Measurements from ENCODE around the gene GPR39.

The GPR39 gene

DNA sequence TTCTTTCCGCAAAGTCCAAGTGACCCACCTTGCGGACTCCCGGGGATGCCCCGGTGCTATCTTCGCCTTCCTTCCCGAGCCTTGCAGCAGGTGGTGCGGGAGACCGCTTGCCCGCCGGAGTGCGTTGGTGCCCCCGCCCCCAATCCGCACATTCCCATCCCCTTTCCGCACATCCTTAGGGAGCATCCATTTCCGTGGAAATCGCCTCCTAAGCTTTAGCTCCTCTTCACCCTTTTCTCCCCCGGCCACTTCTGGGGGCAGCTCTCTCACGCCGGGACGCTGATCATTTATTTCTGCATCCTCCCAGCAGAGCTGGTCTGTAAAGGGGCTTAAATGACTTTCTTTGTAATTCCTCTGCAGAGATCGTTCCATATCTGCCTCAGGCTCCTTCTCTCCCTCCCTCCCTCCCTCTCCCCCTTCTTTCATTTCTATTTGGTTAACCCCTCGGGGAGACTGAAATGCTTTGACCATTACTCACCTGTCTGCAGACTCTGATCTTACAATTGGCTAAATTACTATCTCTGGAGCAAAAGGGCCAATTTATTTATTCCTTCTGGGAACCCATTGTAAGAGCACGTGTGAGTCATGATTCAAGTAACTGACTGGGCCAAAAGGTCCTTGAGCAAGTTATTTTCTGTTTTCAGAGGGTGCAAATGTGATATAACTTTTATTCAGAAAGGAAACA, 254.7 kb downstream of the GPR39 start:
- DNase-seq (ENCODE audit: low spot score) = peak; percentile 47

DNA sequence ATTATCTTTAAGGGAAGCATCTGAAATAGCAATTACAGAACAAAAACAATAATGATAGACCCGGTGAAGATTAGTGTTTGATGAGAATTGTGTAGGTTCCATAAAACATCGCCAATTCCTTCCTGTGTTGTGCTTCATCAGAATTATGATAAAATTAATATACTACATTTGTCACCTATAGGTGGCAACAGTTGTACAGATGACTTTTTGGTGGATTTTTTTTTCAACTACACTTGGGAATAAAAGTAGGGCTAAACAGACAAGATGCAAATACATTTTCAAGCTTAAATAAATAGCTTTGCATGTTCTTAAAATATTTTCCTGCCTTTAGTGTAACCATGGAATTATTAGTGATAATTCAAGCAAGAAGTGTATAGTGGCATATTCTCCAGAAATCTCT, 260.4 kb downstream of the GPR39 start:
- DNase-seq (ENCODE audit: low spot score) = no peak

DNA sequence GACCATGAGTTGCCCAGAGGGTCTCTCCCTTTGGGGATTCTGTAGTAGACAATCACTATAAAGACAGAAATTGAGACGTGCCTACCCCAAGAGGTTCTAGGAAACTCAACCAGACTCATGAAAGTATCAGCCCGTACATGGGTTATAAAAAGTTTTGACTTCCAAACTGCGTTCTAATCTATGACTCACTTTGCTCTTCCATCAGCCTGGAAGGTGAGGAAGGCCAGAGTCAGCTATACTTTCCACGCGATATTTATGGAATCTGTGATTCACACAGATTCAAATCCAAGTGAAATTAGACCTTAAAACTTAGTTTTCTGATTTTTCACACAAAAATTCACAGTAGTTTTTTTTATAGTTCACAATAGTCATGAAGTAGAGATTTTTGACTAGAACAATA, 261.1 kb downstream of the GPR39 start:
- DNase-seq (ENCODE audit: low spot score) = no peak

DNA sequence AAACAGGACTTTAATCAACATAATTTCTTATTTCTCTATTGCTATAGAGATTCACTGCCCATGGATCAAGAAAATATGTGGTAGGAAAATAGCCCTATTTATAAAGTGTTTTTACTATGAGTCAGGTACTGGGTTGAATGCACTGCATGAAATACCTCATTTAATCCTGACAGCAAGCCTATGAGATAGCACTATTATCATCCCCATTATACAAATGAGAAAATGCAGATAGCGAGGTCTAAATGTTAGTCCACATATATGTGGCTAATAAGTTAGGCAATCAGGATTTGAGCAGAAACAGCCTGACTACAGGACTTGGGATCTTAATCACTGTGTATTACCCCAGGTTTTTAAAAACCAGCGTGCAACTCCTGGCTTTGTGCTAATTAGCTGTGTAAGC, 261.9 kb downstream of the GPR39 start:
- DNase-seq (ENCODE audit: low spot score) = no peak

DNA sequence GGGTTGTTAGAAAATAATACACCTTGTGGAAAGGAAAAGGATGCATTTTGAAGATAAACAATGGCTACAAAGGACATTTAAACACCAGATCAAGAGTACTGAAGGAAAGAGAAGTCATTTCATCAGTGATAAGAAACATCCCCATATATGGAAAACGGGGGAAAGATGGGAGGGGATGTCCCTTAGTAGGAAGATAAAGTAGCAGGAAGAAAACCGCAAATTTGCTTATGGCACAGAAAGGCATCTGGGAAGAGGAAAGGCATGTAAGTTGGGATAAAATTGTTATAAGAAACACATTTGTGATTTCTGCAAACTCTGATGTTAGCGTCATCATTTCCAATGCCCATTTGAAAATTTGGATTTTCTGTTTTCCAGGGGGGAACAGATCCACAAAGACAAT, 263.9 kb downstream of the GPR39 start:
- DNase-seq (ENCODE audit: low spot score) = no peak

GRCh38 chr2:132681766-132682165, 265.2 kb downstream of the GPR39 start:
- no peak for DNase-seq (ENCODE audit: low spot score)

- DNase-seq (ENCODE audit: low spot score) = no peak
Measured at GRCh38 chr2:132690664-132691303, 274.2 kb downstream of the GPR39 start.

- DNase-seq (ENCODE audit: low spot score) = no peak
Measured at GRCh38 chr2:132691556-132691955, 275.0 kb downstream of the GPR39 start.

DNA sequence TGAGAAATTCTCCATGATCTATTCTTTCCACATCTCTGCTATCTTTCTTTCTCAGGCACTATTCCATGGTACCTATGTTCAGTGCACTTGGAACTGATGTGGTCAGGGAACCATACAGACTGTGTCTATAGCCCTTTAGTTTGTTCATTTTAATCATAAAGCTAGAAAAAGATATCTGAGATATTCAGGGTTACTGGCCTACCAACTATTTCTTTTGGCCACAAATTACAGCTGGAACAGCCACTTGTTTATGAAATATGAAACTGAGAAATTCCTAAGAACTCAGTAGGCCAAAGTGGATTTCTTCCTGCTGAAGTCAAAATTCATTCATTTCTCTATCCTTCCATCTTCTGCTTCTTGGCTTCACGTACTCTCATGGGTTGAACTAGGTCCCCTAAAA, 276.2 kb downstream of the GPR39 start:
- DNase-seq (ENCODE audit: low spot score) = no peak
